Measurements from ENCODE around the gene HOXD4. TPM values are rescaled to one million over a fixed set of nuclear protein-coding genes. Genes with fewer than 3 reads are reported as not detected.

The HOXD4 gene
- 0.17 TPM in 1 of 2 replicates, not detected in the other for total RNA-seq (2014; rRNA removed; shearing (Covaris generic); ENCODE audit: low replicate concordance)

- in situ Hi-C loops (cut with HindIII; ENCODE audit: low pct_unique_long_range_greater_than_20kb, low sequenced_read_pairs) = no loop called here
- no peak for DNase-seq (ENCODE audit: low read depth)
Observed at GRCh38 chr2:176151442-176152287, at the start of gene HOXD4. TSS of gene HOXD4 (plus strand) at chr2:176151550. CDS start at chr2:176151634, 84 bp downstream.

- DNase-seq (ENCODE audit: low read depth) = no peak
- in situ Hi-C loops (cut with HindIII; ENCODE audit: low pct_unique_long_range_greater_than_20kb, low sequenced_read_pairs) = no loop called here
Observed at GRCh38 chr2:176101842-176102241, 49.5 kb upstream of the HOXD4 start.

- in situ Hi-C loops (cut with HindIII; ENCODE audit: low pct_unique_long_range_greater_than_20kb, low sequenced_read_pairs) = no loop called here
- DNase-seq (ENCODE audit: low read depth) = no peak
Observed at GRCh38 chr2:176102309-176102866, 49.0 kb upstream of the HOXD4 start.

GRCh38 chr2:176103194-176103593 is 48.2 kb upstream of the HOXD4 start:
- DNase-seq (ENCODE audit: low read depth) = no peak
- in situ Hi-C loops (cut with HindIII; ENCODE audit: low pct_unique_long_range_greater_than_20kb, low sequenced_read_pairs) = no loop called here

GRCh38 chr2:176103742-176104315 is 47.5 kb upstream of the HOXD4 start:
- in situ Hi-C loops (cut with HindIII; ENCODE audit: low pct_unique_long_range_greater_than_20kb, low sequenced_read_pairs) = no loop called here
- DNase-seq (ENCODE audit: low read depth) = no peak

GRCh38 chr2:176104316-176105077 is 46.9 kb upstream of the HOXD4 start:
- DNase-seq (ENCODE audit: low read depth) = peak; percentile 61
- in situ Hi-C loops (cut with HindIII; ENCODE audit: low pct_unique_long_range_greater_than_20kb, low sequenced_read_pairs) = no loop called here

- in situ Hi-C loops (cut with HindIII; ENCODE audit: low pct_unique_long_range_greater_than_20kb, low sequenced_read_pairs) = no loop called here
- no peak for DNase-seq (ENCODE audit: low read depth)
Observed at GRCh38 chr2:176105078-176105729, 46.1 kb upstream of the HOXD4 start.

GRCh38 chr2:176105730-176106580 is 45.4 kb upstream of the HOXD4 start:
- in situ Hi-C loops (cut with HindIII; ENCODE audit: low pct_unique_long_range_greater_than_20kb, low sequenced_read_pairs) = no loop called here
- DNase-seq (ENCODE audit: low read depth) = no peak

GRCh38 chr2:176106581-176107539 is 44.5 kb upstream of the HOXD4 start, which contains the start of gene HOXD11:
TSS of gene HOXD11 (plus strand) at chr2:176107280. CDS start at chr2:176107356, 76 bp downstream.
- peak; percentile 77 for DNase-seq (ENCODE audit: low read depth)

GRCh38 chr2:176107731-176108181 is 43.6 kb upstream of the HOXD4 start:
- in situ Hi-C loops (cut with HindIII; ENCODE audit: low pct_unique_long_range_greater_than_20kb, low sequenced_read_pairs) = no loop called here
- no peak for DNase-seq (ENCODE audit: low read depth)

More at GRCh38 chr2:176106581-176107539, 44.5 kb upstream of the HOXD4 start, which contains the start of gene HOXD11:
- in situ Hi-C loops (cut with HindIII; ENCODE audit: low pct_unique_long_range_greater_than_20kb, low sequenced_read_pairs) = no loop called here

GRCh38 chr2:176109192-176109901 is 42.0 kb upstream of the HOXD4 start:
- no peak for DNase-seq (ENCODE audit: low read depth)
- in situ Hi-C loops (cut with HindIII; ENCODE audit: low pct_unique_long_range_greater_than_20kb, low sequenced_read_pairs) = no loop called here

GRCh38 chr2:176109946-176110345 is 41.4 kb upstream of the HOXD4 start:
- no peak for DNase-seq (ENCODE audit: low read depth)
- in situ Hi-C loops (cut with HindIII; ENCODE audit: low pct_unique_long_range_greater_than_20kb, low sequenced_read_pairs) = no loop called here

GRCh38 chr2:176110415-176111308 is 40.7 kb upstream of the HOXD4 start:
- in situ Hi-C loops (cut with HindIII; ENCODE audit: low pct_unique_long_range_greater_than_20kb, low sequenced_read_pairs) = no loop called here
- DNase-seq (ENCODE audit: low read depth) = no peak

- in situ Hi-C loops (cut with HindIII; ENCODE audit: low pct_unique_long_range_greater_than_20kb, low sequenced_read_pairs) = no loop called here
- no peak for DNase-seq (ENCODE audit: low read depth)
Observed at GRCh38 chr2:176111309-176111663, 40.1 kb upstream of the HOXD4 start.

Data from Caki2 (cell line).